Fibroblast of lung (primary cell): Measurements from ENCODE around the gene IGSF6. TPM values are rescaled to one million over a fixed set of nuclear protein-coding genes. Genes with fewer than 3 reads are reported as not detected.

Experiments used
- DNase-seq, 2 donors: peaks; one replicate each; pipeline versions ENCODE4 v3.0.0 to v3.0.0-alpha.2; 2010; ENCODE audit warnings: low read depth in 2 of 2
- H2AFZ ChIP-seq: 2 replicates; pipeline ENCODE4 v1.5.1; 2012; ENCODE audit warnings: low read length, control low read depth, inconsistent platforms
- H3K27ac ChIP-seq: 2 replicates; pipeline ENCODE4 v1.5.1; 2011; ENCODE audit warnings: low read length, control low read depth; ENCODE audit not compliant: insufficient read depth
- H3K27me3 ChIP-seq: 2 replicates; pipeline ENCODE4 v1.5.1; 2011; ENCODE audit warnings: mild to moderate bottlenecking, low read length; ENCODE audit not compliant: control insufficient read depth, insufficient read depth
- H3K36me3 ChIP-seq: 2 replicates; pipeline ENCODE4 v1.5.1; 2011; ENCODE audit warnings: low read length; ENCODE audit not compliant: control insufficient read depth, insufficient read depth
- H3K4me1 ChIP-seq: 2 replicates; pipeline ENCODE4 v1.5.1; 2011; ENCODE audit warnings: low read length; ENCODE audit not compliant: control insufficient read depth, insufficient read depth; ENCODE audit errors: extremely low read depth
- H3K4me2 ChIP-seq: 2 replicates; pipeline ENCODE4 v1.5.1; 2011; ENCODE audit warnings: low read length, control low read depth; ENCODE audit not compliant: insufficient read depth; ENCODE audit errors: extremely low read depth
- H3K4me3 ChIP-seq, 4 experiments: fragments of 200-600 bp in 1 of 4; sonication (generic) in 1 of 4; replicated peaks in 1 of 4; 2 replicates each; pipeline ENCODE4 v1.5.1; 2011 to 2016; ENCODE audit warnings: low read length in 4 of 4, low read depth in 3 of 4, mild to moderate bottlenecking in 3 of 4, control low read depth in 2 of 4, inconsistent platforms in 1 of 4, mixed read lengths in 1 of 4; ENCODE audit not compliant: insufficient read depth in 1 of 4; ENCODE audit errors: control extremely low read depth in 1 of 4
- H3K79me2 ChIP-seq: 2 replicates; pipeline ENCODE4 v1.5.1; 2012; ENCODE audit warnings: mild to moderate bottlenecking, low read length, inconsistent platforms; ENCODE audit not compliant: control insufficient read depth, insufficient read depth
- H3K9ac ChIP-seq: 2 replicates; pipeline ENCODE4 v1.5.1; 2011; ENCODE audit warnings: mild to moderate bottlenecking, low read length, control low read depth; ENCODE audit not compliant: insufficient read depth
- H3K9me3 ChIP-seq: 2 replicates; pipeline ENCODE4 v1.5.1; 2012; ENCODE audit warnings: low read depth, low read length; ENCODE audit not compliant: control insufficient read depth, insufficient read depth
- H4K20me1 ChIP-seq: 2 replicates; pipeline ENCODE4 v1.5.1; 2011; ENCODE audit warnings: low read length; ENCODE audit not compliant: control insufficient read depth, insufficient read depth; ENCODE audit errors: extremely low read depth
- CTCF ChIP-seq, 2 donors: IDR thresholded peaks in 1 of 2; conservative IDR thresholded peaks in 1 of 2; 1 replicate in 1 of 2; 2 replicates in 1 of 2; pipeline ENCODE4 v1.5.1; 2011 to 2012; ENCODE audit warnings: low read length in 2 of 2, control low read depth in 1 of 2, inconsistent platforms in 1 of 2, low read depth in 1 of 2, mild to moderate bottlenecking in 1 of 2
- EZH2 ChIP-seq: IDR thresholded peaks from 2 replicates; pipeline ENCODE4 v1.5.1; 2012; ENCODE audit warnings: low read length, control low read depth, mild to moderate bottlenecking; ENCODE audit errors: missing control alignments
- polyA plus RNA-seq, 2 donors: library from polyadenylated mRNA; depleted of rRNA in 1 of 2; stranded (reverse) in 1 of 2; unstranded in 1 of 2; fragments of >200 nt; gene quantifications; 2 replicates each; pipeline ENCODE4 v1.2.1, GENCODE V29; 2011 to 2012; ENCODE audit warnings: missing spikeins in 1 of 2
- total RNA-seq: library from RNA; depleted of rRNA; stranded (reverse); fragments of >200 nt; gene quantifications from 2 replicates; pipeline ENCODE4 v1.2.1, GENCODE V29; 2014

The IGSF6 gene
- total and polyA plus RNA-seq, 2 donors (not counting 1 experiment from before 2014, with no cell fraction given): not detected

GRCh38 chr16:21625026-21625425 is 27.4 kb downstream of the IGSF6 start:
- Histone ChIP-seq H2AFZ (no peak overlapping the region), H3K36me3 (peaks cover 6% of the 10 kb centered on the region), H3K4me3 (no peak overlapping the region), H3K27me3 (no peaks in the 10 kb centered on the region), H3K4me2 (no peak overlapping the region), H3K9ac (no peak overlapping the region), H3K4me1 (peaks cover 14% of the 10 kb centered on the region), H3K9me3 (no peaks in the 10 kb centered on the region), H3K79me2 (no peaks in the 10 kb centered on the region), H4K20me1 (no peaks in the 10 kb centered on the region), H3K27ac (no peak overlapping the region)
- no peak for DNase-seq
- no peak for TF ChIP-seq EZH2
- no peak for TF ChIP-seq CTCF (conservative IDR thresholded peaks at IDR 0.05 in 1 of 2, IDR thresholded peaks at IDR 0.05 in 1 of 2; ENCODE audit: low read depth in 1 of 2, low read length in 2 of 2)

DNA sequence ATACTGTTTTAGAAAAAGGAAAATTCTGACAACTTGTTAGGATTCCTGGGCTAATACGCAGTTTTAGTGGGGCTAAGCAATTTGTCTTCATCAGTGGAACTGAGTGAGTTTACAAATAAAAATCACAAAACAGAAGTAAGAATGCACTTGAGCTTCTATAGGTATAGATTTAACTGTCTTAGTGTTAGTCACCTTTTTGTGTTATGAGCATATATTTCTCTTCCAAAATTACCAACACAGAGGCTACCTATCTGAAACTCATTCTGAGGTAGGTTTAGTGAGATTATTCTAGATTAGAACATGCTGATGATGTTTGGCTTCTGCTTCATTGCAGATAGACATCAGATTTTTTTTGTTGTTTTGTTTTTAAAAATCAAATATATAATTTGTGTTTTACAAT is 29.9 kb downstream of the IGSF6 start:
- no peaks in the 10 kb centered on the region for H4K20me1 ChIP-seq
- H3K36me3 ChIP-seq: peaks cover 5% of the 10 kb centered on the region
- DNase-seq: no peak
- H3K9me3 ChIP-seq: no peaks in the 10 kb centered on the region
- no peak overlapping the region for H3K27ac ChIP-seq
- TF ChIP-seq EZH2: no peak
- TF ChIP-seq CTCF (conservative IDR thresholded peaks at IDR 0.05 in 1 of 2, IDR thresholded peaks at IDR 0.05 in 1 of 2; ENCODE audit: low read depth in 1 of 2, low read length in 2 of 2): no peak
- H2AFZ ChIP-seq: no peak overlapping the region
- no peaks in the 10 kb centered on the region for H3K27me3 ChIP-seq
- H3K79me2 ChIP-seq: no peaks in the 10 kb centered on the region
- H3K4me2 ChIP-seq: no peak overlapping the region
- H3K9ac ChIP-seq: no peak overlapping the region
- H3K4me1 ChIP-seq: peaks cover 3% of the 10 kb centered on the region
- no peak overlapping the region for H3K4me3 ChIP-seq

- H3K36me3 ChIP-seq: peaks cover 5% of the 10 kb centered on the region
Observed at GRCh38 chr16:21620592-21620991, 31.8 kb downstream of the IGSF6 start.

More at GRCh38 chr16:21620592-21620991, 31.8 kb downstream of the IGSF6 start:
- H3K27me3 ChIP-seq: no peaks in the 10 kb centered on the region
- peaks cover 6% of the 10 kb centered on the region for H3K79me2 ChIP-seq
- no peak overlapping the region for H3K4me2 ChIP-seq
- H3K27ac ChIP-seq: no peak overlapping the region
- H4K20me1 ChIP-seq: no peaks in the 10 kb centered on the region
- no peaks in the 10 kb centered on the region for H3K9me3 ChIP-seq
- H3K9ac ChIP-seq: no peak overlapping the region
- H2AFZ ChIP-seq: no peak overlapping the region
- no peak for DNase-seq
- TF ChIP-seq EZH2 (no peak), CTCF (conservative IDR thresholded peaks at IDR 0.05 in 1 of 2, IDR thresholded peaks at IDR 0.05 in 1 of 2; ENCODE audit: low read depth in 1 of 2, low read length in 2 of 2) (no peak)
- H3K4me1 ChIP-seq: no peaks in the 10 kb centered on the region
- no peak overlapping the region for H3K4me3 ChIP-seq
